GM18873 (cell line): ENCODE data around the gene GABRB3.

Experiments
- ATAC-seq: cut with Tn5 transposase; IDR thresholded peaks from one replicate; pipeline ENCODE4 v1.9.1; 2021; ENCODE audit warnings: mild to moderate bottlenecking, moderate library complexity, moderate number of reproducible peaks; ENCODE audit not compliant: unreplicated experiment, low FRiP score

GABRB3 gene

DNA sequence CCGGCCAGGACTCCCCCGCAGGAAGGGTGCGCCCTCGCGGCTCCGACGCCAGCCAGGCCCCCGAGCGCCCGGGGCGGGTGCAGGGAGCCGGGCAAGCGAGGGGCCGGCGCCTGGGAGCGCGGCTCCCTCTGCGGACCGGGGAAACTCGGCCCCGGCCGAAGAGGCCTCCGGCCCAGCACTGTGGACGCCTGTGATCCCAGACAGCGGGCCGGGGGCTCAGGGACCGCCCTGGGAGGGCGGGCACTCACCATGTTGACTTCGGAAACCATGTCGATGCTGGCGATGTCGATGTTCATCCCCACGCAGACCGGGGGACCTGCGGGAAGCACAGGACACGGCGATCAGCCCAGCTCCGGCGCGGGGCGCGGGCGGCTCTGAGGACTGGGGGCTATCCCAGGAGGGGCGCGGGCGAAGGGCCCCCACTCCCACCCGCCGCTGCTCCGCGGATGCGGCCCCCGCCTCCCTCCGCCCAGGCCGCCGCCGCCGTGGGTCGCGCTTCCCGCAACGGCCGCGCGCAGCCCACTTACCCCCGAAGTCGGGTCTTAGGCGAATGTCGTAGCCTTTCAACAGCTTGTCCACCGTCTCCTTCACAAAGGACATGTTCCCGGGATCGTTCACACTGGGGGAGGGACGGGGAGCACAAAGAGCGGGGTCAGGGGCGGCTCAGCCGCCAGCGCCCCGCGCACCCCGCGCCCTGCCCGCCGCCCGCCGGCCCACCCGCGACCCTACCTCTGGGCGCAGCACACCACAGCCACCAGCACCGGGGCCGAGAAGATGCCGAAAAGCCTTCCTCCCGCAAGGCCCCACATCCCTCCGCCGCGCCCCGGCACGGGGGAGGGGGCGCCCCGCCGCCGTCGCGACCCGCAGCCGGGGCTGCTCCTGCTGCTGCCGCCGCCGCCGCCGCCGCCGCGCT is at the start of gene GABRB3:
Gene GABRB3, minus strand, starts transcription at position 913 of the 913 bp plus-strand sequence.
- ATAC-seq: no peak

DNA sequence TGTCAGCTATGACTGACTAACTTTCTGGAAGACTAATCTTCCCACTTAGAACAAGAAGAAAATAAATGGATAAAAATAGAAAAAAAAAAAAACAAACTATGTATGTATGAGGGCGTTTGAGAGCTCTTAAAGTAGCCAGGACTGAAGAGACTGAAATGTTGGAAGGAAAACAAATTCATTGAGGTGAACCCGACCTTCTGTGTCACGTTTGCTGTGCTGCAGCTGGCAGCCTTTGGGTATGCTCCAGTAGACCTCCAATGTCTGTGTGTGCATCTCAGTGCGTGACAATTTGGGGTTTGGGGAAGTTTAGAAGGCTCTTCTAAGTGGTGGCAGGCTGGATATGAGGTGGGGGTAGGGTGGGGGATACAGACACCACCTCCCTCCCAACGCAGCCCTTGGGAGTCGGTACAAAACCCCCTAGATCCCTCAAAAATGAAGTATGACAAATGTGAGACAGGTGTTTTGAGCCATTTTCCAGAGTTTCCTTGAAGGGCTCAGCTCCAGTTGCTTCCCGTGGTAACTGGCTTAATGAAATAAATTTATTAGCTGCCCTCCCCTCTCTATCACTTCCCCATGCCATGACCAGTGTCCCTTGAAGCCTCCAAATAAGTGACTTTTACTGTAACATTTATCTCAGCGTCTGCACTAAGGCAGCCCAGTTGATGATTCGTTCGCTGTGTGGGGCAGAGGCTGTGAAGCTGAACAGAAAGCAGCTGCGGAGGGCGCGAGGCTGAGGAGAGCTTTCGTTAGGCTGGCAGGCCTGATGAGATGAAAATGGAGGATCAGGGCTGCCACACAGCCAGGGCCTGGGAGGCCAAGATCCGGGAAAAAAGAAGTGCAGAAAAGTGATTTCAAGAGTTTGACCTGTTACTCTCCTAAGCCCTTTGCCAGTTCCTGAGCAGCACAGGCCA is 34.9 kb upstream of the GABRB3 start:
- no peak for ATAC-seq

DNA sequence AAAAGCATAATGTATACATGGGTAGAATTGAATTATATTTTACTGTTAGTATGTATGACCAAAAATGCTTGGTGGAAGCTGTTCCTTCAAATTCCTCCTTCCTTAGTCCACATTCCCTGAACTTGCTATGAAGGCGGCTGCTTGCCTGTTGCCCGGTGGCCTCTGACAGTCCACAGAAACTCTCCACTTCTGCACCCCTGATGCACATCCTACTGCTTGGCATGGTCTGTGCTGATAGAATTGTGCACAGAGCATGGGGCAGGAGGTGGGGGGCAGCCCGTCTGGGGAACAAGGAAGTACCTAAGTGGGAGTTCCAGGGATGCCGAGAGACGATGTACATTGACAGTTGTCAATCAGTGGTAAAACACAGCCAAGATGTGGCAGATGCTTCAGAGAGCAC is 33.7 kb upstream of the GABRB3 start:
- no peak for ATAC-seq

DNA sequence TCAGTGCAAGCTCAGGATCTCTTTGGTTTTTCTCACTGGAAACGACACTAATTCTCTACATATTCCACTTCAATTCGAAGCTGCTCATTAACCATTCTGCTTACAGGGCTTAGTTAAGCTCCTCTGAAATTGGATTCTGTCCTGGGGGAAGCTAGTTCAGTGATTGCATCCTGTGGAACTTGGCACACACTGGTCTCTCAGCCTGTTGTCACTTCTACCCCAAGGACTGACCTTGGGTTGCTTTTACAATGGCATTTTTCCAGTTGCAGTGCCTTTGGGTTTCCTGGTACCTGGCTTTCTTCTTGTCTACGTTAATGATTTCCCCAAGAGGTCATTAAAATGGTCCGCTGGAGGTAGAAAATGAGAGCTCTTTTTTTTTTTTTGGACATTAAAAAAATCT is 33.3 kb upstream of the GABRB3 start:
- ATAC-seq: no peak

DNA sequence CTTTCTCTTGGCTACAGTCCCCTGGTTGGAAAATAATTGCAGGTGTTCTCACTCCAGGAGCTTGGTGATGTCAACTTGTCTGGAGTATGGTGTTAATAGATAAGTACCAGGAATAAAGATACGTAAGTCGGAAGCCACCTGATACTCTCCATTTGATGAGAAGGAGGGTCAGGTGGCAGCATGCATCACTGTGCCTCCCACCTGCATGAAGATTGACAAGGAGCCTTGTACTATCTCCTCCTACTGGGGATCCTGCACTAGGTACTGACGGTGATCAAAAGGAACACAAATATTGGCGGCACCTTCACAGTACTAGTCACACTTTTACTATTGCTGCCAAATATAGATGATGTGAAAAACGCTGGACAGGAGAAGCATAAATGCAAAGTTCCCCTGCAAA is 32.6 kb upstream of the GABRB3 start:
- no peak for ATAC-seq

DNA sequence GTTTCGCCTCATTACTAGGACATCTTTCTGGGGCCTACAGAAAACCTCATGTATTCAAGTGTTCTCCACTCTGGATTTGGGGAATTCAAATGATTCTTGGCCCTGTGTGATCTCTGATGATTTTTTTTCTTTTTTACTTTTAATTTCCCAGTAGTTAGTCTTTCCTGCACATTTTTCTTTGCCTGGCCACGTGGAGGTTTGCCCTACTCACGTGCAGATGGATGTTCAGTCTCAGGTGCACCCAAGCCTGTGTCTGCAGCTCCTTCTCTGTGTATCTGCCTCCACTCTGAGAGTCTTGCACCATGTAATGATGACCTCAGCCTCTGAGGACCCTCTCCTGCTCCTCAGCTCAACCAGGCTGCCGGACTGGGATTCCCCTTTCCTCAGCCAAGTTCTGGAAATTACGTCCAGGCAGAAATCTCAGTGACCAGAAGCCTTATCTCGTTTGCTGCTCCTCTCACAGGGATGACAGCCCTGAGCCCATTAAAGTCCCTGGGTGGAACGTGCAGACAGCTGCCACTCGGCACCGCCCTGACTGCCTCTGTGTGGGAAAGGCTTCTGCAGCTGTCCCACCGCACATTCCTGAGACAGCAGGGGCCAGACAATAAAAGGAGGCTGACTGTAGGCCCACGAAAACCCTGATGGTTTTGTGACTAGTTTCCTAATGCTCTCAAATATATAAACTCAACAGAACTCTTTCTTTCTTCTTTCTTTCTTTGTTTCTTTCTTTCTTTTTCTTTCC is 31.4 kb upstream of the GABRB3 start:
- ATAC-seq: no peak

DNA sequence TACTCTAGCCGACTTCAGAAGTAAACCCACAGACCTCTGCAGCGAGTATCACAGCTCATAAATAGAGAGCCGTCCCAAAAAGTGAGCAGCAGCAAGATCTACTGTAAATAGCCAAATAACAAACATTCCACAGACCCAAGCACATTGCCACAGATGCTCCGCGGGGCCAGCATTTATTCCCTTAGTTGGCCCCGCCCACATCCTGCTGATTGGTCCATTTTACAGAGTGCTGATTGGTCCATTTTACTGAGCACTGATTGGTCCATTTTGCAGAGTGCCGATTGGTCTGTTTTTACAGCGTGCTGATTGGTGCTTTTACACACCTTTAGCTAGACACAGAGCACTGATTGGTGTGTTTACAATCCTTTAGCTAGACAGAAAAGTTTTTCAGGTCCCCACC is 17.3 kb upstream of the GABRB3 start:
- ATAC-seq: no peak

DNA sequence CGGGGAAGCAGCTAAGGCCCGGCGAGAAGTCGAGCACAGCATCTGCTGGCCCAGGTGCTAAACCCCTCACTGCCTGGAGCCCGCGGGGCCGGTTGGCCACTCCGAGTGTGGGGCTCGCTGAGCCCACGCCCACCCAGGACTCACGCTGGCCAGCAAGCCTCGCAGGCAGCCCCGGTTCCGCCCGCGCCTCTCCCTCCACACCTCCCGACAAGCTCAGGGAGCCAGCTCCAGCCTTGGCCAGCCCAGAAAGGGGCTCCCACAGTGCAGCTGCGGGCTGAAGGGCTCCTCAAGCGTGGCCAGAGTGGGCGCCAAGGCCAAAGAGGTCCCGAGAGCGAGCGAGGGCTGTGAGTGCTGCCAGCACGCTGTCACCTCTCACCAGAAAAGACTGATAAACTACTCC is 8.9 kb upstream of the GABRB3 start:
- ATAC-seq: no peak

DNA sequence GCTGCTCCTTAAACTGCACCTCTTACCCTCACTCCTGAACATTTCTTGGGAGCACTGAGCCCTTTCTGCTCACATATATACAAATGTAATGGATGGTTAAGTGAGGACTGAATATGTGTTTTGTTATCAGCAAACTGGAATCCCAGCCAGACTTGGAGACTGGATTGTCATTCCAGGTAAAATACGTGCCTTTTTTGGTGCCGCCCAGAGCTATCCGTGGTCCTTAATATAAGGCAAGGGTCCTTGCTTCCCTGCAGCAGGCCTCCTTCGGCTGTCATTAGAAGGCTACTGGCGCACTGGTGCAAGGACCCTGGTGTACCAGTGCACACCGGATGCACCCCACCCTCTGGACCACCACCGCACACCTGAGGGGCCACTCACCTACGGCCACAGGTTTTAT is 1.1 kb upstream of the GABRB3 start:
- ATAC-seq: no peak

DNA sequence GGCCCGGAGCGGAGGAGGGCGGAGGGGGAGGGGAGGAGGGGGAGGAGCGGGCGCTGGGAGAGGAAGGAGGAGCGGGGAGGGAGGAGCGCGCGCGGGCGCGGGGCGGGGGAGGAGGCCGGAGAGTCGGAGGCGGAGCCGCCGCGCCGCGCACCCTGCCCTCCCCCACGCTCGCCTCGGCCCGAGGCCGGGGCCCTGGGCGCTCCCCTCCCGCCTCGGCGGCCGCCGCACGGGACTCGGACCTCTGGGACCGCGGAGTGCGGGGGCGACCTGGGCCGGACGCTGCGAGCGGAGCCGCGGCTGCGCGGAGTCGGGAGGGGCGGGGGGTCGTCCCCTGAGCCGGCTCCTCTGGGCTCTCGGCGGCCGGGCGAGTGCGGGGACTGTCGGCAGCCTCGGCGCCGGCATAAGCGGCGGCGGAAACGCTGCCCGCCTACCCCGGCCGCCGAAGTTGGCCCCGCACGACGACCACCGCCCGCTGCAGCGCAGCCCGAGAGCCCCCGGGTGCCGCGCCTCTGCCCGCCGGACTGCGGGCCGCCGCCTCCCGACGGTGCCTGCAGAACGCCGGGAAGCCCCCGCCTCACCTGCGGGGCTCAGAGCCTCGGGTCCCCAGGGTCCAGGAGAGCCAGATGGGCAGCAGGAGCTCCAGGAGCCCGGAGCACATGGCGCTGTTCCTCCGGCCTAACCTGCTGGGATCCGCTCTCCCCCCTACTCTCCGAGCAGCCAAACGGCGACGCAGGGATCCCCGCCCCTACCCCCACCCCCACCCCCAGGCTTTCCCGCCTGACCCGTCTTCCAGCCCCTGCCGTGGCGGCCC is 406 bp upstream of the GABRB3 start:
- ATAC-seq: no peak

DNA sequence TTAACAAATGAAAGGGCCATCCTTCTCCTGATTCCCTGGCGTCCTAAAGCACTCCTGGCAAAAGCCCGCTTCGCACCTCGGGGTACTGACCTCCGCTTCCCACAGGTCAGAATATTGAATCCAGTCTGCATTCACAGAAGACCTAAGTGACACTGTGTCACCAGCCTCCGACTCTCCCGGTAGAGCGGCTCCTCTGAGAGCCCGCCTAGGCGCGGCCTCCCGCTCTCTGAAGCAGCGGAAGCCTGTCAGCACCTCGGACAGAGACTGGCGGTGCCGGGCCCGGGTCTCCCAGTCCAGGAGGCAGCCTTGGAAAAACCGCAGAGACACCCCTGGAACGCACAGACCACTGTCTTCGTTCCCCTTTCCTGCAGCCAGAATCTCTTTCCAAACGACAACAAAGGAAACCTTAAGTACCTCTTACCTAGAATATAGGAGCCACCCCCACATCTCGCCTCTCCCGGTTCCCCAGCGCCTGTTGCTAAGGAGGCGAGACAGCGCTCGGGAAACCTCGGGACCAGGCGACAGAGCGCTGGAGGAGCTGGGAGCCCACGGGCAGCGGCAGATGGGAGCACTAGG is 1.2 kb downstream of the GABRB3 start:
- ATAC-seq: no peak

DNA sequence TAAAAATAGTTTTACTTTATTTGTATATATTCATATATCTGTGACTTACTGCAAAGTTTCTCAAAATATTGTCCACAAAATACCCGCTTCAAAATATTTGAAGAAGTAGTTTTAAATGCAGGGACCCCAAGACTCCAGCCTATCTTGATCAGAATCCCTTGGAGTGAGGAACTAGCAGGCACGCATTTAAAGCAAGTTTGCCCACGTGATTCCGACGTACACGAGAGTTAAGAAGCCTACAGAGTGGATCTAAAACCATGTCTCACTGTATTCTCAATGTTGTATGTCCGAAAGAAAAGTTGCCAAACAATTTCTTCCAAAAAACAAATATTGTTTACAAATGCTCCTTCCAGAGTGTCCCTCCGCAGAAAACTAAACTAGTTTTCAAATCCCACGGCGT is 1.7 kb downstream of the GABRB3 start:
- no peak for ATAC-seq

DNA sequence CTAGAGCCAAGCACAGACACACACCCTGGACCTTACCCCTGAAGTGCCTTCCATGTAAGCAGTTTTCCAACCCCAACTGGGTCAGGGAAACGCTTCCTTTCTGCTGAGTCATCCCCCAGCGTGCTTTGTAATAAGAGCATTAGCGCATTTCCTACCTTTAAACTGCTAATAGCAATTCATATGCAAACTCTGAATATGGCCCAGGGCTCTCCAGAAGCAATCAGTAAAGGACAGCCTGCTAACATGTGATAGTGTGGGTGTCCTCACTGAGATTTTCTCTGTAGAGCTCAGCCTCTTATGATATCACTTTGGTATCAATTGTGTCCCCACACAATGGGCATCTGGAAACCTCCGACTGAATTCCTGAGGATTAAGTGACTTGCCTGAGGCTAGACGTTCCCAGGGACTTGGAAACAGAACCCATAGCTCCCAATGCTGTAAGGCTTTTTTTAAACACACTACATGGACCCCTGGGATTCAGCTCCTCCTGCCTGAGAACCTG is 5.6 kb downstream of the GABRB3 start:
- ATAC-seq: no peak

DNA sequence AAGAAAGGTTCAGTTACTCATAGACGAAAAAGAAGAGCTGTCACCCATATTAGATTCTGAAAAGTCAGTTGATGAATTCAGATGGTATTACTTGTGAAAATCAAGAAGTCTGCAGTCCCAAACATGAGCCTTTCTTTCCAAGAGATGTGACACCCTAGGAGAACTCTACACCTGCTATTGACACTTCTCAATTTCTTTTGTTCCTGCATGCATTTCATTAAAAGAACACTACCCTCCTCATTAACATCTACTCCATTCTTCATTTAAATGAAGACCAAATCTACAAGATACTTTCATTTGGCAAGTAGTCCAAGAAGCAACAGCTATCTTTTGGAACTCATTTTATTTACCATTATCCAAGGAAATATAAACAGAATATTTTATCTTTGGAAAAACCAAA is 6.6 kb downstream of the GABRB3 start:
- ATAC-seq: no peak

DNA sequence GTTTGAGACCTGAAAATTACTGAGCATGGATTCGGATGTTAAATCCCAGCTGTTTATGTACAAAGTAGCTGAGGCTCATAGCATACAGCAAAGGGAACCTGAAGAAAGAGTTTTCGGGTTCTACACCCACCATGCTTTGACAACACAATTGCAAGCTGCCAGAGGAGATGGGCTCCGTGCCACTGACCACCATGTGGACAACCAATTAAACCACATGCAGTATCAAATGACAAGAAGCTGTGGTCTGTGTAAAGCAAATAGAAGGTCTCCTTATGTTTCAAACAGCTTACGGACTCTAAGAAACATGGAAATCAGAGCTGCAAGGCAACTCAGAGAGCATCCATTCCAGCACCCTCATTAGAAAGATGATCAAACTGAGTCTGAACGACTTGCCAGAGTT is 12.9 kb downstream of the GABRB3 start:
- no peak for ATAC-seq

DNA sequence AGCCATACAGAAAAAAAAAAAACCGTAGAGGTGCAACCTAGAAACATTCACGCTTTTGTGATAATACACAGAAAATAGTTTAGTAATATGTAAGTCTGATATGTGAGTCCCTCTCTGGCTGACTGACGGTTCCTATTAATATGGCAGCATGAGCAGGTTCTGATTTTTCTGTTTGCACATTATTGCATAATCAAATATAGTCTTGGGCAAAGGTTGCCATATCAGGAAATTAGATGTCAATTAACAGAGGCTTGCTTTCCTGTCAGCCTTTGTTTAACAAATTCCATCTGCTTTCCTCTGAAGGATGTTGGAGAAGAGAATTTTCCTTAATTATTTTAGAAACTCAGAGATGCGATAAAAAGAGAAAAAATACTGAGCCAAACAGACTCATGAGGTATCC is 14.8 kb downstream of the GABRB3 start:
- no peak for ATAC-seq

DNA sequence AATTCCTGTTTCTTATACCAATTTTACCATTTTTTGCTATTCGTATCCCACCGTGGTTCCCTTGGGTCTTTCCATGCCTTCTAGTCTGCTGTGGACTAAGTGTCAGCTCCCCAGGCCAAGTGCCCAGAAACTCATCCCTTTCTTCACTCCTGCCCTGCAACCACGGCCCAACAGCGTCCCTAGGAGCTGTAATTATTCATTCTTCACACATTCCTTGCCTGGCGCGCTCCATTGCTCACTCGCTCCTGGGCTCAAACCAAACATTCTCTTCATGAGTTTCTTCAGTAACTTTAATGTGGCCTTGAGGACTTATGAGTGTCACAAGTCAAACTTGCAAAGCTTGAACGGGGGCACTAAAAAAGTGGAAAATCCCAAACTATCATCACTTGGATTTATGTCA is 15.7 kb downstream of the GABRB3 start:
- no peak for ATAC-seq

DNA sequence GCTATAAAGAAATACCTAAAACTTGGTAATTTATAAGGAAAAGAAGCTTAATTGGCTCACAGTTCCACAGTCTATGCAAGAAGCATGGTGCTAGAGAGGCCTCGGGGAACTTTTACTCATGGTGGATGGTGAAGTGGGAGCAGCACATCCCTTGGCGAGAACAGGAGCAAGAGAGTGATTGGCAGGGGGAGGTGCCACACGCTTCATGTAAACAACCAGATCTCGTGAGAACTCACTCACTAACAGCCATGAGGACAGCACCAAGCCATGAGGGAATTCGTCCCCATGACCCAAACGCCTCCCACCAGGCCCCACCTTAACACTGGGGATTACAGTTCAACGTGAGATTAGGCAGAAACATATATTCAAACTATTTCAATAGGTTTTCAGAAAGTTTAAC is 28.0 kb downstream of the GABRB3 start:
- ATAC-seq: no peak

DNA sequence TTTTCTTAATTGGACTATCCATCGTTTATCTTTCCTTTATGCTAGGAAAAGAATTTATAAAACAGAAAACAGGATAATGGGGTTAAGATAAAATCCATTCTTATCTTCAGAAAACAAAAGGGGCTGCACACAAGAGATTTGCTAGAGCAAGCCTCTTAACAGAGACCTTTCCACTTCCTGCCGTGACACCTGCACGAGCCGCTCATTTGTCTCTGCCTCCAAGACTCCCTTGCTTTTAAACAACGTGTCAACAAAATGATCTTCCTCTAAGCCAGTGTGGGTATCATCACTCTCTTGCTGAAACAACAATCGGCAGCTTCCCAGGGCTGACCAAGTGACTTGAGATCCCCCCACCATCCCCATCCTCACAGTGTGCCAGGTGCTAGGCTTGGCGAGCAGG is 33.1 kb downstream of the GABRB3 start:
- ATAC-seq: no peak
